Trophoblast cell (in vitro differentiated cells and primary cell): ENCODE data around the gene MTFR1L.

ENCODE experiments used
- DNase-seq, 2 donors: peaks; one replicate each; pipeline ENCODE4 v3.0.0-alpha.2; 2016
- H2AFZ ChIP-seq: 2 replicates; pipeline ENCODE4 v1.6.1; 2013; ENCODE audit warnings: low read length, moderate library complexity, mild to moderate bottlenecking; ENCODE audit not compliant: insufficient read depth, poor library complexity
- H2AK5ac ChIP-seq: 2 replicates; pipeline ENCODE4 v1.6.1; 2013; ENCODE audit warnings: mild to moderate bottlenecking, low read length
- H2BK120ac ChIP-seq: 2 replicates; pipeline ENCODE4 v1.6.1; 2013; ENCODE audit warnings: low read length, mild to moderate bottlenecking, moderate library complexity; ENCODE audit not compliant: insufficient read depth, poor library complexity
- H2BK12ac ChIP-seq: 2 replicates; pipeline ENCODE4 v1.6.1; 2013; ENCODE audit warnings: mild to moderate bottlenecking, low read length, moderate library complexity
- H2BK5ac ChIP-seq: 2 replicates; pipeline ENCODE4 v1.6.1; 2013; ENCODE audit warnings: low read length, low read depth, moderate library complexity, mild to moderate bottlenecking; ENCODE audit not compliant: poor library complexity
- H3K14ac ChIP-seq: 2 replicates; pipeline ENCODE4 v1.6.1; 2013; ENCODE audit warnings: mild to moderate bottlenecking, low read length
- H3K18ac ChIP-seq: 2 replicates; pipeline ENCODE4 v1.6.1; 2013; ENCODE audit warnings: mild to moderate bottlenecking, low read length
- H3K23ac ChIP-seq: 2 replicates; pipeline ENCODE4 v1.6.1; 2013; ENCODE audit warnings: low read length
- H3K27ac ChIP-seq: 2 replicates; pipeline ENCODE4 v1.5.1; 2013; ENCODE audit warnings: low read depth, mild to moderate bottlenecking, inconsistent platforms, low read length, moderate library complexity
- H3K27me3 ChIP-seq: 2 replicates; pipeline ENCODE4 v1.6.1; 2013; ENCODE audit warnings: inconsistent platforms, mild to moderate bottlenecking, low read length, moderate library complexity; ENCODE audit not compliant: insufficient read depth
- H3K36me3 ChIP-seq, 2 experiments: 1 replicate in 1 of 2; 2 replicates in 1 of 2; pipeline ENCODE4 v1.6.1; 2013; ENCODE audit warnings: low read length in 2 of 2, mild to moderate bottlenecking in 2 of 2, moderate library complexity in 1 of 2; ENCODE audit not compliant: insufficient read depth in 2 of 2, control insufficient read depth in 1 of 2
- H3K4ac ChIP-seq: 2 replicates; pipeline ENCODE4 v1.6.1; 2013; ENCODE audit warnings: low read depth, mild to moderate bottlenecking, low read length, moderate library complexity
- H3K4me1 ChIP-seq, 2 experiments: 1 replicate in 1 of 2; 2 replicates in 1 of 2; pipeline ENCODE4 v1.6.1; 2013; ENCODE audit warnings: low read length in 2 of 2, mild to moderate bottlenecking in 2 of 2, moderate library complexity in 1 of 2; ENCODE audit not compliant: insufficient read depth in 2 of 2, control insufficient read depth in 1 of 2
- H3K4me2 ChIP-seq: 2 replicates; pipeline ENCODE4 v1.6.1; 2013; ENCODE audit warnings: inconsistent platforms, mild to moderate bottlenecking, low read length, moderate library complexity
- H3K4me3 ChIP-seq: 2 replicates; pipeline ENCODE4 v1.5.1; 2013; ENCODE audit warnings: mild to moderate bottlenecking, low read depth, low read length, inconsistent platforms
- H3K79me1 ChIP-seq: one replicate; pipeline ENCODE4 v1.6.1; 2013; ENCODE audit warnings: low read length
- H3K79me2 ChIP-seq: 2 replicates; pipeline ENCODE4 v1.6.1; 2013; ENCODE audit warnings: low read length, mild to moderate bottlenecking; ENCODE audit not compliant: control insufficient read depth, insufficient read depth, poor library complexity
- H3K9ac ChIP-seq: 2 replicates; pipeline ENCODE4 v1.6.1; 2013; ENCODE audit warnings: mild to moderate bottlenecking, low read length
- H3K9me3 ChIP-seq: 2 replicates; pipeline ENCODE4 v1.6.1; 2013; ENCODE audit warnings: low read depth, mild to moderate bottlenecking, control low read depth, inconsistent platforms, low read length; ENCODE audit not compliant: insufficient read depth
- H4K12ac ChIP-seq: 2 replicates; pipeline ENCODE4 v1.6.1; 2013; ENCODE audit warnings: low read depth, mild to moderate bottlenecking, low read length, moderate library complexity
- H4K8ac ChIP-seq: 2 replicates; pipeline ENCODE4 v1.6.1; 2013; ENCODE audit warnings: low read depth, mild to moderate bottlenecking, low read length, moderate library complexity
- H4K91ac ChIP-seq: one replicate; pipeline ENCODE4 v1.6.1; 2013; ENCODE audit warnings: low read depth, mild to moderate bottlenecking, low read length, moderate library complexity
- WGBS: extraction: QIAGEN DNeasy Blood & Tissue Kit; methylation state at CpG from one replicate; pipeline ENCODE4 v1.1.7; 2013; ENCODE audit warnings: missing lambda C conversion rate; ENCODE audit not compliant: insufficient read length, insufficient coverage; ENCODE audit errors: extremely low coverage; 5-methylcytosine and 5-hydroxymethylcytosine counted together

The MTFR1L gene

GRCh38 chr1:25862785-25863485, 43.2 kb downstream of the MTFR1L start:
- no CpG with 5 or more reads among the region's 20 CpGs for WGBS

DNA sequence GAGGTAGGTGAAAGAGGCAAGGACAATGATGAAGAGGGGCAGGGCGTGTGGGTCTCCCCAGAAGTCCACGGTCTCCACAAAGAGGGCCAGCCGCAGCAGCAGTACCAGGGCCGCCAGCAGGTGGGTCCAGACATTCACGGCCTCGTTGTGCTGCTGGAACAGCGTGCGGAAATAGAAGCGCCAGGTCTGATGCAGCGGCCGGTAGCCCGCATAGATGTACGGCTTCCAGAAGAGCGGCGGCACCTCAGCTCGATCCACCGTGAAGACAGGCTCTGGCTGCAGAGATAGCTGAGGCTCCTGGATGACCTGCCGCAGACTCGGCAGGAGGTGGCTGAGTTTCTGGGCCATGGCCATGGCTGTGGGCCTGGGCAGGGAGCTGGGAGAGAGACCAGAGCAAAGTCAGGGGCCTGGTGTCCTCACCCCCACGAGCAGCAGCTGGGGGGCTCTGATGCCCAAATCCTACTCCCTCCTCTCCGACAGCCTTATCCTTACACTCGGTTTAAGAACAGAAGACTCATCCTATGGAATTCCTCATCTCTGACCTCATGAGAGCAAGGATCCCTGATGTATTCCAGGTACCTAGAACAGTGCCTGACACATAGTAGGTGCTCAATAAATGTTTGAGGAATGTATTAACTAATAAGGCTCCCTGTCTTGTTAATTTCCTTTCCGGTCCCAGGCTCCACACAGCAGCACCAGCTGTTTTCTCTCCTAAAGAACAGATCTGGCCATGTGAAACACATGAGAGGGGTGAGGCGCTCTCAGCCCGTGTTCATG, 43.9 kb downstream of the MTFR1L start:
- H3K27ac ChIP-seq: no peak overlapping the region
- no peak overlapping the region for H2BK12ac ChIP-seq
- H4K91ac ChIP-seq: no peak overlapping the region
- H3K23ac ChIP-seq: no peak overlapping the region
- H3K14ac ChIP-seq: no peak overlapping the region
- H2AK5ac ChIP-seq: no peak overlapping the region
- no peak overlapping the region for H4K8ac ChIP-seq
- peaks cover 5% of the 10 kb centered on the region for H3K79me2 ChIP-seq
- peaks cover 1% of the 10 kb centered on the region for H3K9me3 ChIP-seq
- H3K36me3 ChIP-seq: peaks cover 15 to 24% of the 10 kb centered on the region in 2 experiments
- no peak overlapping the region for H3K9ac ChIP-seq
- H3K4me1 ChIP-seq: peaks cover 3 to 6% of the 10 kb centered on the region in 2 experiments
- H3K4ac ChIP-seq: no peak overlapping the region
- H3K27me3 ChIP-seq: no peaks in the 10 kb centered on the region
- no peak overlapping the region for H3K18ac ChIP-seq
- DNase-seq: no peak
- peaks cover 10% of the 10 kb centered on the region for H3K79me1 ChIP-seq
- WGBS: no CpG with 5 or more reads among the region's 25 CpGs
- H3K4me2 ChIP-seq: no peak overlapping the region
- H3K4me3 ChIP-seq: no peak overlapping the region
- H2BK120ac ChIP-seq: no peak overlapping the region
- no peak overlapping the region for H4K12ac ChIP-seq
- no peak overlapping the region for H2BK5ac ChIP-seq
- no peak overlapping the region for H2AFZ ChIP-seq

More at GRCh38 chr1:25862785-25863485, 43.2 kb downstream of the MTFR1L start:
- H2AK5ac ChIP-seq: no peak overlapping the region
- H4K8ac ChIP-seq: no peak overlapping the region
- peaks cover 1% of the 10 kb centered on the region for H3K9me3 ChIP-seq
- H2BK5ac ChIP-seq: no peak overlapping the region
- H3K18ac ChIP-seq: no peak overlapping the region
- H3K9ac ChIP-seq: no peak overlapping the region
- H3K27ac ChIP-seq: no peak overlapping the region
- H2BK12ac ChIP-seq: no peak overlapping the region
- H3K4me3 ChIP-seq: no peak overlapping the region
- H4K91ac ChIP-seq: no peak overlapping the region
- H3K4me2 ChIP-seq: no peak overlapping the region
- H3K79me1 ChIP-seq: peaks cover 11% of the 10 kb centered on the region
- H3K23ac ChIP-seq: no peak overlapping the region
- no peak overlapping the region for H2AFZ ChIP-seq
- no peak overlapping the region for H3K4ac ChIP-seq
- DNase-seq: no peak
- no peaks in the 10 kb centered on the region for H3K27me3 ChIP-seq
- H4K12ac ChIP-seq: no peak overlapping the region
- no peak overlapping the region for H3K14ac ChIP-seq
- H2BK120ac ChIP-seq: no peak overlapping the region
- peaks cover 6% of the 10 kb centered on the region for H3K79me2 ChIP-seq
- peaks cover 15 to 24% of the 10 kb centered on the region in 2 experiments for H3K36me3 ChIP-seq
- H3K4me1 ChIP-seq: peaks cover 3 to 5% of the 10 kb centered on the region in 2 experiments

DNA sequence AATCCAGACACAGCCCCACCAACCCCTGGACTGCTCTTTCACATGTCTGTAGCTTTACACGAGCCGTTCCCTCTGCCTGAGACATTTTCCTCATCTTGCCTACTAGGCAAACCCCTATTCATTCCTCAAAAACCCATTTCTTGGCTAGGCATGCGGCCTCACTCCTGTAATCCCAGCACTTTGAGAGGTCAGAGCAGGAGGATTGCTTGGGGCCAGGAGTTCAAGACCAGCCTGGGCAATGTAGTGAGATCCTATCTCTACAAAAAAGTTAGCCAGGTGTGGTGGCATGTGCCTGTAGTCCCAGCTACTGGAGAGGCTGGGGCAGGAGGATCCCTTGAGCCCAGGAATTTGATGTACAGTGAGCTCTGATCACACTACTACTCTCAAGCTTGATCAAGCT, 44.7 kb downstream of the MTFR1L start:
- no CpG with 5 or more reads among the region's 3 CpGs for WGBS
- H3K4me2 ChIP-seq: no peak overlapping the region

GRCh38 chr1:25866288-25866687, 46.5 kb downstream of the MTFR1L start:
- no peak overlapping the region for H2AK5ac ChIP-seq
- H3K4me3 ChIP-seq: no peak overlapping the region
- no peaks in the 10 kb centered on the region for H3K79me1 ChIP-seq
- H3K9ac ChIP-seq: no peak overlapping the region
- H4K91ac ChIP-seq: no peak overlapping the region
- no peak overlapping the region for H3K27ac ChIP-seq
- no peak overlapping the region for H3K14ac ChIP-seq
- peaks cover 3 to 5% of the 10 kb centered on the region in 2 experiments for H3K4me1 ChIP-seq
- no peak overlapping the region for H3K23ac ChIP-seq
- H3K27me3 ChIP-seq: no peaks in the 10 kb centered on the region
- no peak overlapping the region for H2BK12ac ChIP-seq
- H4K8ac ChIP-seq: no peak overlapping the region
- H4K12ac ChIP-seq: no peak overlapping the region
- no peak overlapping the region for H2BK5ac ChIP-seq
- H2AFZ ChIP-seq: no peak overlapping the region
- WGBS: no CpG with 5 or more reads among the region's 1 CpG
- peaks cover 24 to 37% of the 10 kb centered on the region in 2 experiments for H3K36me3 ChIP-seq
- no peak overlapping the region for H3K4ac ChIP-seq
- H2BK120ac ChIP-seq: no peak overlapping the region
- DNase-seq: no peak
- no peak overlapping the region for H3K4me2 ChIP-seq
- H3K18ac ChIP-seq: no peak overlapping the region
- H3K9me3 ChIP-seq: peaks cover 1% of the 10 kb centered on the region
- no peaks in the 10 kb centered on the region for H3K79me2 ChIP-seq

More for the DNA sequence above, 44.7 kb downstream of the MTFR1L start:
- Histone ChIP-seq H3K79me1 (peaks cover 4% of the 10 kb centered on the region), H2BK120ac (no peak overlapping the region), H4K91ac (no peak overlapping the region), H4K12ac (no peak overlapping the region), H3K27me3 (no peaks in the 10 kb centered on the region), H3K4me1 (peaks cover 3 to 6% of the 10 kb centered on the region in 2 experiments), H3K9me3 (peaks cover 1% of the 10 kb centered on the region), H2BK5ac (no peak overlapping the region), H3K4me3 (no peak overlapping the region), H3K9ac (no peak overlapping the region), H2BK12ac (no peak overlapping the region), H2AK5ac (no peak overlapping the region), H3K23ac (no peak overlapping the region), H3K27ac (no peak overlapping the region), H3K36me3 (peaks cover 16 to 27% of the 10 kb centered on the region in 2 experiments), H3K18ac (no peak overlapping the region), H3K4ac (no peak overlapping the region), H4K8ac (no peak overlapping the region), H3K14ac (no peak overlapping the region), H2AFZ (no peak overlapping the region), H3K79me2 (no peaks in the 10 kb centered on the region)
- no peak for DNase-seq
